ENCODE results near the gene UTRN.

DNA sequence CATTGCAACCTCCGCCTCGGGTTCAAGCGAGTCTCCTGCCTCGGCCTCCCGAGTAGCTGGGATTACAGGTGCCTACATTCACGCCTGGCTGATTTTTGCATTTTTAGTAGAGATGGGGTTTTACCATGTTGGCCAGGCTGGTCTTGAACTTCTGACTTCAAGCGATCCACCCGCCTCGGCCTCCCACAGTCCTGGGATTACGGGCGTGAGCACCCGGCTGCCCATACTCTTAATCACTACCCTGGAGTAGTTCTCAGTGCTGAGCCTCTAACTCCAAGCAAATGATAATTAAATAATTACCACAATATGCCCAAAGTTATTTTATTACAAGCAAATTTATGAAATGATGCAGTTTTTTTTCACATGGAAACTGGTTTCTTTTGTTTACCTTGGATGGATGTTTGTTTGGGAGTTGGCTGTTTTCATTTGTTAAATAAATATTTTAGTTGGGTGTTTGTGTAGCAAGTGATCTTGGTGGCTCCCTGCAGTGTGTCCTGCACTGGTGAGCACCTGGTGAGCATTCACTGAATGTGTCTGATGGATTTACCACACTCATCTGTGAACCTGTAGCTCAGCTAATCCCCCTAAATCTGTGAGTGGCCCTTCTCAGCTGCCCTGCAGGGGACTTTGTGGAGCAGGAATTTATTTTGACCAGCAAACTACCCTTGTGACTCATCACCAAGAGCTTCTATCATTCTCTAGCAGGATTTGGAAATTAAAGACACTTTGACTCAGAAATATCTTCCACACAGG lies 36.9 kb downstream of the UTRN start:
- TF ChIP-seq POLR2A (IDR thresholded peaks at IDR 0.05) = no peak
- TF ChIP-seq, protein P1, sequence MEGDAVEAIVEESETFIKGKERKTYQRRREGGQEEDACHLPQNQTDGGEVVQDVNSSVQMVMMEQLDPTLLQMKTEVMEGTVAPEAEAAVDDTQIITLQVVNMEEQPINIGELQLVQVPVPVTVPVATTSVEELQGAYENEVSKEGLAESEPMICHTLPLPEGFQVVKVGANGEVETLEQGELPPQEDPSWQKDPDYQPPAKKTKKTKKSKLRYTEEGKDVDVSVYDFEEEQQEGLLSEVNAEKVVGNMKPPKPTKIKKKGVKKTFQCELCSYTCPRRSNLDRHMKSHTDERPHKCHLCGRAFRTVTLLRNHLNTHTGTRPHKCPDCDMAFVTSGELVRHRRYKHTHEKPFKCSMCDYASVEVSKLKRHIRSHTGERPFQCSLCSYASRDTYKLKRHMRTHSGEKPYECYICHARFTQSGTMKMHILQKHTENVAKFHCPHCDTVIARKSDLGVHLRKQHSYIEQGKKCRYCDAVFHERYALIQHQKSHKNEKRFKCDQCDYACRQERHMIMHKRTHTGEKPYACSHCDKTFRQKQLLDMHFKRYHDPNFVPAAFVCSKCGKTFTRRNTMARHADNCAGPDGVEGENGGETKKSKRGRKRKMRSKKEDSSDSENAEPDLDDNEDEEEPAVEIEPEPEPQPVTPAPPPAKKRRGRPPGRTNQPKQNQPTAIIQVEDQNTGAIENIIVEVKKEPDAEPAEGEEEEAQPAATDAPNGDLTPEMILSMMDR (IDR thresholded peaks at IDR 0.05) = peak in 1 of 6 experiments; percentile 16
